Activated T-helper 17 cell treated with anti-CD3 and anti-CD28 coated beads, Interleukin-2, amount 50 U/mL, for 72 hours (primary cell): ENCODE results near the gene SCYL2. TPM values are rescaled to one million over a fixed set of nuclear protein-coding genes. Genes with fewer than 3 reads are reported as not detected.
"Not testable (repeated sequence)": the region's sequence is repeated elsewhere in the genome, so short reads cannot be mapped to it uniquely, and the experiment has no call there.

Experiments used
- ATAC-seq: fragments of 150-1000 bp; cut with Tn5 transposase; replicated peaks from 2 replicates; pipeline ENCODE4 v1.10.0; 2021; ENCODE audit warnings: mild to moderate bottlenecking, moderate library complexity
- H3K27ac Mint-ChIP-seq: one replicate; pipeline ENCODE4 v1.8.0; 2022; ENCODE audit warnings: mixed read lengths
- H3K27me3 Mint-ChIP-seq: one replicate; pipeline ENCODE4 v1.8.0; 2022; ENCODE audit warnings: mixed read lengths
- H3K36me3 Mint-ChIP-seq: one replicate; pipeline ENCODE4 v1.8.0; 2022; ENCODE audit warnings: low read depth, mild to moderate bottlenecking, mixed read lengths
- H3K4me1 Mint-ChIP-seq: one replicate; pipeline ENCODE4 v1.8.0; 2022; ENCODE audit warnings: mixed read lengths
- H3K4me3 Mint-ChIP-seq: one replicate; pipeline ENCODE4 v1.8.0; 2022; ENCODE audit warnings: mild to moderate bottlenecking, mixed read lengths
- H3K9me3 Mint-ChIP-seq: one replicate; pipeline ENCODE4 v1.8.0; 2022; ENCODE audit warnings: mixed read lengths
- total RNA-seq, 2 donors: library from RNA; stranded (reverse); gene quantifications; one replicate each; pipeline ENCODE4 v1.2.3, GENCODE V29; 2022

The SCYL2 gene
- total RNA-seq, 2 donors from 2014 or later: 18.7 to 31.2 TPM

DNA sequence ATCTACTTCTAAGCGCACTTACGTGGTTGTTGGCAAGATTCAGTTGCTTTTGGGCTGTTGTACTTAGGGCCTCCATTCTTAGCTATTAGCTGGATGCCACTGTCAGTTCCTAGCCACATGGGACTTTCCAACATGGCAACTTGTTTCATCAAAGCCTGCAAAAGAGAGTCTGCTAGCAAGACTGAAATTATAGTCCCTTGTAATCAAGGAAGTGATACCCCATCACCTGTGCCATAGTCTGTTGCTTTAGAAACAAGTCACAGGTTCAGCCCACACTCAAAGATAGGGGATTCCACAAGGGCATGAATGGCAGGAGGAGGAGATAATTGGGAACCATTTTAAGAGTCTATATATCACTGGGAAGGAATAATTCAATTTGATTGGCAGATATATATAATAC, 62.8 kb downstream of the SCYL2 start:
- Mint-ChIP-seq H3K9me3 (no peaks in the 10 kb centered on the region), H3K4me1 (no peaks in the 10 kb centered on the region), H3K4me3 (no peak overlapping the region), H3K27ac (peak overlapping the region; percentile 53), H3K36me3 (peaks cover 94% of the 10 kb centered on the region), H3K27me3 (no peaks in the 10 kb centered on the region)
- peak; percentile 42 for ATAC-seq

DNA sequence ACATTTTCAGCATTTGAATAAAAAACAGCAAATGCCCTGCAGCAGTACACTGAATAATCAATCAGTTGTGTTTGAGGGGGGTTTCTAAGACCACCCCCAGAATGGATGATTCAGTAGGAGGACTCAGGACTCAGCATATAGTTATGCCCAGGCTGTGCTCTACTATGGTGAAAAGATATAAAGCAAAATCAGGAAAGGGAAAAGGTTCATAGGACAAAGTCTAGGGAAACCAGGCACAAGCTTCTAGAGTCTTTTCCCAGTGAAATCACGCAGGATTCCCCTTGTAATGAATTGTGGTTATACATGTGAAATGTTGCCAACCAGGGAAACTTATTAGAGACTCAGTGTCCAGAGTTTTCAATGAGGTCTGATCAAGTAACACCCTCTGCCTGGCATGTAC, 64.9 kb downstream of the SCYL2 start:
- Mint-ChIP-seq H3K27ac (no peak overlapping the region), H3K27me3 (no peaks in the 10 kb centered on the region), H3K9me3 (no peaks in the 10 kb centered on the region), H3K4me3 (no peak overlapping the region), H3K4me1 (no peaks in the 10 kb centered on the region), H3K36me3 (peaks cover 96% of the 10 kb centered on the region)
- ATAC-seq: no peak

DNA sequence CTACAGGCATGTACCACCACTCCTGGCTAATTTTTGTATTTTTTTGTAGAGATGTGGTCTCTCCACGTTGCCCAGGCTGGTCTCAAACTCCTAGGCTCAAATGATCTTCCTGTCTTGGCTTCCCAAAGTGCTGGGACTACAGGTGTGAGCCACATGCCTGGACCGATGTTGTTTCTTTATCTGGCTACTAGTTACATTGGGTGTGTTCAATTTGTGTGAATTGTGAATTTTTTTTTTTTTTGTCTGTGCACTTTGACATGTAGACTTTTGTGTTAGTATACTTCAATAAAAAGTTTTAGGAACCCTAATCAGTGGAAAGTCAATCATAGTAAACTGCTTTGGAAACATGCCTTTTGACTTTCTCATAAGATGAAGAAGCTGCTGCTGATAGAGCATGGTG, 65.9 kb downstream of the SCYL2 start:
- peaks cover 100% of the 10 kb centered on the region for H3K36me3 Mint-ChIP-seq
- no peaks in the 10 kb centered on the region for H3K4me1 Mint-ChIP-seq
- ATAC-seq: no peak
- no peak overlapping the region for H3K4me3 Mint-ChIP-seq
- H3K27ac Mint-ChIP-seq: no peak overlapping the region
- no peaks in the 10 kb centered on the region for H3K9me3 Mint-ChIP-seq
- no peaks in the 10 kb centered on the region for H3K27me3 Mint-ChIP-seq

DNA sequence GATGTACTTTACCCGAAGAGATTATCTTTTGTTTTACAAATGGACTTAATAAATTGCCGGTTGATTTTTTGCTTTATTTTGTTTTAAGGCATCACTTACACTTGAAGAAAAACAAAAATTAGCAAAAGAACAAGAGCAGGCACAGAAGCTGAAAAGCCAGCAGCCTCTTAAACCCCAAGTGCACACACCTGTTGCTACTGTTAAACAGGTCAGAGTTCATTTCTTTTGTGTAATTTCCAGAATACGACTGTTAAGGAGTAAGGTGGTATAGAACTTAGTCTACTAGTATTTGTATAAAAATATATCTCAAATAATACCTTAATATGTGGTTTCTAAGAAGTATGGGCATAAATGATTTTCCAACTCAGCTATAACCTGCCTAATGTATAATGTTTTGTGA, 70.3 kb downstream of the SCYL2 start:
- Mint-ChIP-seq H3K36me3 (peaks cover 80% of the 10 kb centered on the region), H3K27me3 (no peaks in the 10 kb centered on the region), H3K27ac (no peak overlapping the region), H3K4me3 (no peak overlapping the region), H3K4me1 (no peaks in the 10 kb centered on the region), H3K9me3 (peaks cover under 1% of the 10 kb centered on the region)
- ATAC-seq: no peak

DNA sequence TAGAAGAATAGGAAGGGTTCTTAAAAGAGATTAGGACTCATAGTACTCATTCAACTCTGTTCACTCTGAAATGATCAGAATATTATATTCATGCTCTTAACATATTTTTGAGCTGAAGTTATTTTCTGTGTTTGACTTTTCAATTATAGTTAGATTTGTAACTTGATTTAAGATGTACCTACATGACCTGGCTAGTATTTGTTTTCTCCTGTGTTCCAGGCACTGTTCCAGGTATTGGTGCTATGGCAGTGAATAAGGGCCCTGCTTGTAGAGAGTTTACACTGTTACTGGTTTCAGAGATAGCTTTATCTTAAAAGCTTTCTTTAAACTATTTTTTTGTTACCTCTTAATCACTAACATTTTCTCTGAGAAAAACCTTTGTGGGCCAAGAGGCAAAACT, 70.8 kb downstream of the SCYL2 start:
- Mint-ChIP-seq H3K36me3 (peaks cover 76% of the 10 kb centered on the region), H3K9me3 (peaks cover 4% of the 10 kb centered on the region), H3K27ac (no peak overlapping the region), H3K4me1 (no peaks in the 10 kb centered on the region), H3K27me3 (no peaks in the 10 kb centered on the region), H3K4me3 (no peak overlapping the region)
- ATAC-seq: no peak

DNA sequence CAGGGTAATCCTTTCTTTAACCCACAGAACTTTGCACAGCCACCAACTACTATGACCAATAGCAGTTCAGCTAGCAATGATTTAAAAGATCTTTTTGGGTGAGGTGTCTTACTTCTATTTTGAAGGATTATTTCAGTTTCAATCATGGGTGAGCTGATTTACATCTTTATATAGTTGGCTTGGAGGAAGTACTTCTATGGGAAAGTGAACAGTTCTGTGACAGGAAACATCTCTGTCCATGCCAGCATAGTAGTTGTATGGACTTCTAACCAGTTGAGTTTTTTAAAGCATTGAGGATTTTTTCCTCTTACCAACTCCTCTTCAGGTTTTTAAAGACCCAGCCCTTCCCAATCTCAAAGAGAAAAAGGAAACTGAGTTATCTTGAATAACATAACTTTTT, 72.1 kb downstream of the SCYL2 start:
- peaks cover 63% of the 10 kb centered on the region for H3K36me3 Mint-ChIP-seq
- no peaks in the 10 kb centered on the region for H3K27me3 Mint-ChIP-seq
- H3K9me3 Mint-ChIP-seq: peaks cover 4% of the 10 kb centered on the region
- no peaks in the 10 kb centered on the region for H3K4me1 Mint-ChIP-seq
- no peak overlapping the region for H3K4me3 Mint-ChIP-seq
- no peak for ATAC-seq
- no peak overlapping the region for H3K27ac Mint-ChIP-seq

DNA sequence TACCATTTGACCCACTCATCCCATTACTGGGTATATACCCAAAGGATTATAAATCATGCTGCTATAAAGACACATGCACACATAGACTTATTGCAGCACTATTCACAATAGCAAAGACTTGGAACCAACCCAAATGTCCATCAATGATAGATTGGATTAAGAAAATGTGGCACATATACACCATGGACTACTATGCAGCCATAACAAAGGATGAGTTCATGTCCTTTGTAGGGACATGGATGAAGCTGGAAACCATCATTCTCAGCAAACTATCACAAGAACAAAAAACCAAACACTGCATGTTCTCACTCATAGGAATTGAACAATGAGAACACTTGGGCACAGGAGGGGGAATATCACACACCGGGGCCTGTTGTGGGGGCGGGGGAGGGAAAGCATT, 75.9 kb downstream of the SCYL2 start:
- not testable (repeated sequence) for H3K27me3 Mint-ChIP-seq, H3K4me1 Mint-ChIP-seq, H3K27ac Mint-ChIP-seq, H3K4me3 Mint-ChIP-seq, ATAC-seq, H3K9me3 Mint-ChIP-seq
- peaks cover 24% of the 10 kb centered on the region for H3K36me3 Mint-ChIP-seq

DNA sequence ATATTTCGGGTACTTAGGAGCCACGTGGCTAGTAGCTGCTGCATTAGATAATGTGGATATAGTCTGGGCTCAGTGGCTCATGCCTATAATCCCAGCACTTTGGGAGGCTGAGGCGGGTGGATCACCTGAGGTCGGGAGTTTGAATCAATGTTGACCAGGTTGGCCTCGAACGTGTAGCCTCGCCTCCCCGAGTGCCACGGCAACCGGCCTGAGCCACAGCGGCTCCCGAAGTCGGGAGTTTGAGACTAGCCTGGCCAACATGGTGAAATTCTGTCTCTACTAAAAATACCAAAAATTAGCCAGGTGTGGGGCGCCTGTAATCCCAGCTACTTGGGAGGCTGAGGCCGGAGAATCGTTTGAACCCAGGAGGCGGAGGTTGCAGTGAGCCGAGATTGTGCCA, 77.4 kb downstream of the SCYL2 start:
- H3K9me3 Mint-ChIP-seq, ATAC-seq: not testable (repeated sequence)
- H3K36me3 Mint-ChIP-seq: peaks cover 12% of the 10 kb centered on the region

DNA sequence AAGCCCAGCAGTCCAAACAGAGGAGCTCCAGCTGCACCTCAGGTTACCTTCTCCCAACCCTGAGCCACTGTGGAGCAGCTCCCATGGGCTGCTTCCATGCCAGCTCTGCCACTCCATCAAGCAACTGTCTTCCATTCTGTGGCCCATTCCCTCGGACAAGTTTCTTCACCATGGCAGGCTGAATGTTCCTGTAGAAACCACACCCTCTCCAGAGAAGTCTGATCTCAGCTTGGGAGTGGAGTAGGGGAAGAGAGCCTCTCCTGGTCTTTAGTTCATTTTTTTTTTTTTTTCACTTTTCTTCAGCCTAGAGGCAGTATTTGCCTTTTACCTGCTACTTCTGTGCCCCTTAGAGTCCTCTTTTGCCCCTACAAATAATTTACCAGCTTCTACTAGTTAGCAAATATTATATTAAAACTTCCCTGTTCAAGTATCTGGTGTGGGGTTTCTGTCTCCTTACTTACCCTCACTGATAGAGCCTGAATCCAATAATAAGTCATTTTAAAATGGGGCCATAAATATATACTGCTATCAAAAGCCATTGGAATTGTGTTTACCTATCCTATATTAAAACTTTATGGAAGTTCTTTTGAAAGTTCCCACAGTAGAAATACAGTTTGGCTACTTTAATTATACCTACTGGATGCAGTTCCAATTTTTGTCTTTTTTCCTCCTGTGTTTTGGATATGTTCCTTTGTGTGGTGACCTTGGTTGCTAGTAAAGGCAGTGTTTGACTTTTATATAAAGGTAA, 78.2 kb downstream of the SCYL2 start:
- no peak for ATAC-seq
- Mint-ChIP-seq H3K4me3 (no peak overlapping the region), H3K9me3 (peaks cover 4% of the 10 kb centered on the region), H3K4me1 (no peaks in the 10 kb centered on the region), H3K36me3 (peaks cover 5% of the 10 kb centered on the region), H3K27ac (no peak overlapping the region), H3K27me3 (no peaks in the 10 kb centered on the region)

More for the DNA sequence above, 77.4 kb downstream of the SCYL2 start:
- H3K27me3 Mint-ChIP-seq, H3K4me1 Mint-ChIP-seq, H3K4me3 Mint-ChIP-seq, H3K27ac Mint-ChIP-seq: not testable (repeated sequence)

DNA sequence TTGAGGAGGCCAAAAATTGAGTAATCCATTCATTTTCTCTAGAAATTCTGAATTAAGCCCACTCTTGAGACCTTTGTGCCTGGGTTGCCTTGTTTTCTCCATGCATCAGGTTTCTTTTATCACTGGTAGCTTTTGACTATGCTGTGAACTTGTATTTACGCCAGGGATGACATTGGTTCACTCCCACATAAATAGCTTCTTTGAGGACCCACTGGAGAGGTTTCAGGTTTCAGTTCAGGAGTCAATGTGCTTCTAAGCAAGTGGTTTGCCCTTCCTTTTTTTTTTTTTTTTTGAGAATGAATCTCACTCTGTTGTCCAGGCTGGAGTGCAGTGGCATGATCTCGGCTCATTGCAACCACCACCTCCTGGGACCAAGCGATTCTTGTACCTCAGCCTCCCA, 79.7 kb downstream of the SCYL2 start:
- Mint-ChIP-seq H3K27ac (no peak overlapping the region), H3K4me3 (no peak overlapping the region), H3K4me1 (no peaks in the 10 kb centered on the region), H3K27me3 (no peaks in the 10 kb centered on the region), H3K9me3 (peaks cover 4% of the 10 kb centered on the region), H3K36me3 (no peaks in the 10 kb centered on the region)
- ATAC-seq: no peak

DNA sequence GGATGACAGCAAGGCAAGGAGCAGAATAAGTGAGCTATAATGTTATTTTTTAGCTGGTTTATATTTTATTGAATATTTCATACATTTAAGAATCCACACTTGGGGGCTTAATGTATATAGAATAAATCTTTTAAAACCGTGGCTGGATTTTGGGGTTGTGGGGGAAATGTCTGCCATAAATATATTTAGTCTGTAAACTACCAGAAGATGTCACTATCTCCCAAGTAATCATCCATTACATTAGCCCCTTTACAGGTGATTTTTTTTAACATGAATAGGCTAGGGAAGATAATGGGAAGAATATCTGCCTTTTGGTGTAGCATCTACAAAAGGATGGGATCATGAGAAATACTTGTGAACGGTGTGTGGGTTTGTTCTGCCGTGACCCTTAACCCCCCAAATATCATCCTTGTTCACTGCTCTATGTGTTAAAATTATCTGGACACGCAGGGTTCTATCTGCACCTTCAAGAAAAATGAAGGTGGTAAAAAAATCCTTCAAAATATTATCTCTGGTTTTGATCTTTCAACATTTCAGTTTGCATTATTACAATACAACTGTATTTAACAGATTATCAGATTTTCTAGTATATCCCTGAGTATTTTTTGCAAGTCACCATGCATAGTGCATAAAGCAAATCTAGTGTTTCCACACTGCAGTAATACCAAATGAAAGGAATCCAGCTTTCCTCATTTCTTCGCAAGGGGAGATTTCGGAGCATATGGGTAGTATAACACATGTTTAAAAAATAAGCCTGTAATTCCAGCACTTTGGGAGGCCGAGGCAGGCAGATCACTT, 81.9 kb downstream of the SCYL2 start:
- H3K36me3 Mint-ChIP-seq: no peaks in the 10 kb centered on the region
- no peak overlapping the region for H3K4me3 Mint-ChIP-seq
- no peak for ATAC-seq
- H3K4me1 Mint-ChIP-seq: no peaks in the 10 kb centered on the region
- H3K27me3 Mint-ChIP-seq: peaks cover 8% of the 10 kb centered on the region
- no peaks in the 10 kb centered on the region for H3K9me3 Mint-ChIP-seq
- no peak overlapping the region for H3K27ac Mint-ChIP-seq

DNA sequence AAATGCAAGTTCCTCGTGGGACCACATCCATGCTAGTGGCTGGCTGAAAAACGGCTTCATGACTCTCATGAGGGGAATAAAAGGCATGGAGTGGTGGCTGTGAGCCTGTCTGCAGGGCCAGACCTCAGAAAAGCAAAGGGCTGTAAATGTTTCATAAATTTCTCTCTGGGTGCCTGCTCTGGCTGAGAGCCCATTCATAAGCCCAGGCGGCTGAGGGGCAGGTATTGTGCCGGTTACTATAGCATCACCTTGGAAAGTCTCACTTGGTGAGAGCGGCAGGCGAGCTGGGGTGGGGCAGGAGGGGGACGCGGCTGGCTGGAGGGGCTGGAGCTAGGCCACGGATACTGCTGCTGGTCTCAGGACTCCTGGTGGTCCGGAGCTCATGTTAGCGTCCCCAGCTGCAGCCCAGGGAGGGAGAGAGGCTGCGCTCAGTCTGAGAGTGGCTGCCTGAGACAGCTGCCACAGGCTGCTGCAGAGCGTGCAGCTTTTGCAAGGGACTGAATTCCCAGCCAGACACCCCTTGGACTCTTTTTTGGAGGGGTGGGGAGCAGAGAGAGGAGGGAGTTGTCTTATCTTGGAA, 89.8 kb downstream of the SCYL2 start, which contains the start of gene SLC17A8:
Gene SLC17A8, plus strand, starts transcription at position 431 of the 580 bp plus-strand sequence. CDS start 318 bp downstream, outside the sequence.
- Mint-ChIP-seq H3K4me1 (no peaks in the 10 kb centered on the region), H3K9me3 (no peaks in the 10 kb centered on the region), H3K36me3 (no peaks in the 10 kb centered on the region), H3K27me3 (peaks cover 42% of the 10 kb centered on the region), H3K27ac (no peak within 1 kb of the TSS), H3K4me3 (no peak within 1 kb of the TSS)
- no peak for ATAC-seq

DNA sequence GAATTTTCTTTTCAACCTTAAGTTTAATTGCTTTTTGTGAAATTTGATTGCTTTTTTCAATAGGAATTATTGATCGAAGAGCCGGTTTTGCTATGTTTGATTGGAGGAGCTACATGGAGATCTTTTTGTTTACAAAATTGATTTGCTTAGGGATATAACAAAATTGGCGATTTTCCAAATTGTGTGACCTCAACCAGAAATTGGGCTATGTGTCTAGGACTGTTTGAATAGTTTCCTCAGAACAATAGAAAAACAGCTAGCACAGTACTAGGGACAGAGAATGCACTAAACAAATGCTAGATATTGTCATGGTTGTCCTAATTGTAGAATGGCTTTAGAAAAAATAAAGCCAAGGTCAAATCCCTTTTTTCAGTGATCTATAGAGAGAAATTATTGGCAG, 92.3 kb downstream of the SCYL2 start:
- H3K36me3 Mint-ChIP-seq: no peaks in the 10 kb centered on the region
- no peak overlapping the region for H3K4me3 Mint-ChIP-seq
- H3K4me1 Mint-ChIP-seq: no peaks in the 10 kb centered on the region
- no peak overlapping the region for H3K27ac Mint-ChIP-seq
- H3K27me3 Mint-ChIP-seq: peaks cover 33% of the 10 kb centered on the region
- no peak for ATAC-seq
- H3K9me3 Mint-ChIP-seq: no peaks in the 10 kb centered on the region

DNA sequence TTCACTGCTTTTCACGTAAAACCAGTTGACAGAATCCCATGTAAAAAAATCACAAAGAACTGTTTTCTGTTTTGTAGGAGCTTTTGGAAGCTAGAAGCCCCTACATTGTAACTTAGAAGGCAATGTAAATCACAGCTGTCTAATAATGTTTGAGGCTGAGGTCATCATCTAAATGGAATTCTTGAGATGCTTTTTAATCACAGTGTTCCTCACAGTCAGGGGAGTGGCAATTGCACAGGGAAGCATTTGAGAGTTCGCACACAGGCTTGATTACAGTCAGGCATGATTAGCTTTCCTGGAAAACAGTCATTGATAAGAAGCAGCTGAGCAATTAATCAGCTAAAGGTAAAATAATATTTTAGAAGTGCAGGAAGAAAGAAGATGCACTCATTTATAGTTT, 92.8 kb downstream of the SCYL2 start:
- no peaks in the 10 kb centered on the region for H3K9me3 Mint-ChIP-seq
- no peak overlapping the region for H3K4me3 Mint-ChIP-seq
- H3K4me1 Mint-ChIP-seq: no peaks in the 10 kb centered on the region
- ATAC-seq: no peak
- H3K27me3 Mint-ChIP-seq: peaks cover 31% of the 10 kb centered on the region
- no peaks in the 10 kb centered on the region for H3K36me3 Mint-ChIP-seq
- H3K27ac Mint-ChIP-seq: no peak overlapping the region

DNA sequence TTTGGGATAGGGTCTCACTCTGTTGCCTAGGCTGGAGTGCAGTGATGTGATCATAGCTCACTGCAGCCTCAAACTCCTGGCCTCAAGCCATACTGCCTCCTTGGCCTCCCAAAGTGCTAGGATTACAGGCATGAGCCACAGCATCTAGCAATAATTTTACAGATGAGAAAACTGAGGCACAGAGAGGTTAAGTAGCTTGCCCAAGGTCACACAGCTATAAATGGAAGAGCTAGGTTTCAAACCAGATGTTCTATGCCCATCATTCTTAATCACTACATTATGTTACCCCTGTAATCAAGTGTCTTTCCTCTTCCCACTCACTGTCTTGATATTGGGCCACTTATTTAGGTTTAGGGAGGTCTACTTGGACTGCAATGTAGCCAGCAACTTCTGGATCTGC, 93.5 kb downstream of the SCYL2 start:
- no peaks in the 10 kb centered on the region for H3K4me1 Mint-ChIP-seq
- H3K27me3 Mint-ChIP-seq: peaks cover 26% of the 10 kb centered on the region
- no peaks in the 10 kb centered on the region for H3K9me3 Mint-ChIP-seq
- H3K27ac Mint-ChIP-seq: no peak overlapping the region
- no peaks in the 10 kb centered on the region for H3K36me3 Mint-ChIP-seq
- ATAC-seq: no peak
- H3K4me3 Mint-ChIP-seq: no peak overlapping the region
